ENCODE results near the gene TRANK1. TPM values are rescaled to one million over a fixed set of nuclear protein-coding genes. Genes with fewer than 3 reads are reported as not detected.

Gene TRANK1
- total and polyA plus RNA-seq, 2 experiments from 2014 or later, result 1.8 to 6.7 TPM

DNA sequence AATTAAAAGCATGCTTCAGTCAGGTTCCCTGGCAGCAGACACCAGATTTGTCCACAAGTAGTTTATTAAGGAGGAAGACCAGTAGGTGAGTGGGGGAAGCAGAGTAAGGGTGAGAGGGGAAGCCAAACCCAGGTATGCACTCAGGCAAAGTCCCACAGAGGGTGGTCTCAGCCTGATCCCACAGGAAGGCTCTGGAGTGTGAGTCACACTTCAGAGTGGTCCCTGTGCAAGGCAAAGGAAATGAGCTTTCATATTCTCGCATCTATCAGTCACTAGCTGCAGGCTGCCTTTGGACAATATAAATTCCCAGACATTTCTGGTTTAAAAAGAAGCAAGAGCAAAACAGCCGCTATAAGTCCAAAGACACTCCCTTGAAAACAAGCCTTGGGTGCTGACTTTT lies 78.5 kb downstream of the TRANK1 start:
- ATAC-seq (no peak), DNase-seq (ENCODE audit: low spot score) (peak; percentile 8)
- Mint-ChIP-seq H3K4me1 (peaks cover 13% of the 10 kb centered on the region), H3K27ac (no peak overlapping the region), H3K9me3 (no peaks in the 10 kb centered on the region), H3K4me3 (no peak overlapping the region), H3K27me3 (ENCODE audit: insufficient read depth, low read depth, poor library complexity) (no peaks in the 10 kb centered on the region), H3K36me3 (ENCODE audit: low read depth) (no peaks in the 10 kb centered on the region)
- Histone ChIP-seq H3K9me2 (ENCODE audit: insufficient read depth) (no peaks in the 10 kb centered on the region), H3K36me3 (ENCODE audit: insufficient read depth) (no peaks in the 10 kb centered on the region), H2AFZ (no peak overlapping the region), H3K27ac (ENCODE audit: low read depth) (no peak overlapping the region), H4K20me1 (replicated peaks; ENCODE audit: insufficient read depth) (no peaks in the 10 kb centered on the region), H3F3A (replicated peaks; ENCODE audit: low read depth) (no peaks in the 10 kb centered on the region), H3K4me1 (ENCODE audit: insufficient read depth) (peaks cover 11% of the 10 kb centered on the region), H3K79me2 (replicated peaks; ENCODE audit: insufficient read depth) (no peaks in the 10 kb centered on the region), H3K27me3 (ENCODE audit: insufficient read depth) (no peaks in the 10 kb centered on the region), H3K4me2 (no peak overlapping the region), H3K4me3 (no peak overlapping the region)
- TF ChIP-seq, protein P1, sequence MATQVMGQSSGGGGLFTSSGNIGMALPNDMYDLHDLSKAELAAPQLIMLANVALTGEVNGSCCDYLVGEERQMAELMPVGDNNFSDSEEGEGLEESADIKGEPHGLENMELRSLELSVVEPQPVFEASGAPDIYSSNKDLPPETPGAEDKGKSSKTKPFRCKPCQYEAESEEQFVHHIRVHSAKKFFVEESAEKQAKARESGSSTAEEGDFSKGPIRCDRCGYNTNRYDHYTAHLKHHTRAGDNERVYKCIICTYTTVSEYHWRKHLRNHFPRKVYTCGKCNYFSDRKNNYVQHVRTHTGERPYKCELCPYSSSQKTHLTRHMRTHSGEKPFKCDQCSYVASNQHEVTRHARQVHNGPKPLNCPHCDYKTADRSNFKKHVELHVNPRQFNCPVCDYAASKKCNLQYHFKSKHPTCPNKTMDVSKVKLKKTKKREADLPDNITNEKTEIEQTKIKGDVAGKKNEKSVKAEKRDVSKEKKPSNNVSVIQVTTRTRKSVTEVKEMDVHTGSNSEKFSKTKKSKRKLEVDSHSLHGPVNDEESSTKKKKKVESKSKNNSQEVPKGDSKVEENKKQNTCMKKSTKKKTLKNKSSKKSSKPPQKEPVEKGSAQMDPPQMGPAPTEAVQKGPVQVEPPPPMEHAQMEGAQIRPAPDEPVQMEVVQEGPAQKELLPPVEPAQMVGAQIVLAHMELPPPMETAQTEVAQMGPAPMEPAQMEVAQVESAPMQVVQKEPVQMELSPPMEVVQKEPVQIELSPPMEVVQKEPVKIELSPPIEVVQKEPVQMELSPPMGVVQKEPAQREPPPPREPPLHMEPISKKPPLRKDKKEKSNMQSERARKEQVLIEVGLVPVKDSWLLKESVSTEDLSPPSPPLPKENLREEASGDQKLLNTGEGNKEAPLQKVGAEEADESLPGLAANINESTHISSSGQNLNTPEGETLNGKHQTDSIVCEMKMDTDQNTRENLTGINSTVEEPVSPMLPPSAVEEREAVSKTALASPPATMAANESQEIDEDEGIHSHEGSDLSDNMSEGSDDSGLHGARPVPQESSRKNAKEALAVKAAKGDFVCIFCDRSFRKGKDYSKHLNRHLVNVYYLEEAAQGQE (IDR thresholded peaks at IDR 0.05; ENCODE audit: unreplicated experiment), result no peak
- TF ChIP-seq JUNB (IDR thresholded peaks at IDR 0.05; ENCODE audit: unreplicated experiment), result no peak
- TF ChIP-seq CREB1 (CRISPR knock-in tag; IDR thresholded peaks at IDR 0.05; ENCODE audit: low read depth), result no peak
- no peak for TF ChIP-seq STAT1 (IDR thresholded peaks at IDR 0.05; ENCODE audit: unreplicated experiment)
- TF ChIP-seq, protein P2, sequence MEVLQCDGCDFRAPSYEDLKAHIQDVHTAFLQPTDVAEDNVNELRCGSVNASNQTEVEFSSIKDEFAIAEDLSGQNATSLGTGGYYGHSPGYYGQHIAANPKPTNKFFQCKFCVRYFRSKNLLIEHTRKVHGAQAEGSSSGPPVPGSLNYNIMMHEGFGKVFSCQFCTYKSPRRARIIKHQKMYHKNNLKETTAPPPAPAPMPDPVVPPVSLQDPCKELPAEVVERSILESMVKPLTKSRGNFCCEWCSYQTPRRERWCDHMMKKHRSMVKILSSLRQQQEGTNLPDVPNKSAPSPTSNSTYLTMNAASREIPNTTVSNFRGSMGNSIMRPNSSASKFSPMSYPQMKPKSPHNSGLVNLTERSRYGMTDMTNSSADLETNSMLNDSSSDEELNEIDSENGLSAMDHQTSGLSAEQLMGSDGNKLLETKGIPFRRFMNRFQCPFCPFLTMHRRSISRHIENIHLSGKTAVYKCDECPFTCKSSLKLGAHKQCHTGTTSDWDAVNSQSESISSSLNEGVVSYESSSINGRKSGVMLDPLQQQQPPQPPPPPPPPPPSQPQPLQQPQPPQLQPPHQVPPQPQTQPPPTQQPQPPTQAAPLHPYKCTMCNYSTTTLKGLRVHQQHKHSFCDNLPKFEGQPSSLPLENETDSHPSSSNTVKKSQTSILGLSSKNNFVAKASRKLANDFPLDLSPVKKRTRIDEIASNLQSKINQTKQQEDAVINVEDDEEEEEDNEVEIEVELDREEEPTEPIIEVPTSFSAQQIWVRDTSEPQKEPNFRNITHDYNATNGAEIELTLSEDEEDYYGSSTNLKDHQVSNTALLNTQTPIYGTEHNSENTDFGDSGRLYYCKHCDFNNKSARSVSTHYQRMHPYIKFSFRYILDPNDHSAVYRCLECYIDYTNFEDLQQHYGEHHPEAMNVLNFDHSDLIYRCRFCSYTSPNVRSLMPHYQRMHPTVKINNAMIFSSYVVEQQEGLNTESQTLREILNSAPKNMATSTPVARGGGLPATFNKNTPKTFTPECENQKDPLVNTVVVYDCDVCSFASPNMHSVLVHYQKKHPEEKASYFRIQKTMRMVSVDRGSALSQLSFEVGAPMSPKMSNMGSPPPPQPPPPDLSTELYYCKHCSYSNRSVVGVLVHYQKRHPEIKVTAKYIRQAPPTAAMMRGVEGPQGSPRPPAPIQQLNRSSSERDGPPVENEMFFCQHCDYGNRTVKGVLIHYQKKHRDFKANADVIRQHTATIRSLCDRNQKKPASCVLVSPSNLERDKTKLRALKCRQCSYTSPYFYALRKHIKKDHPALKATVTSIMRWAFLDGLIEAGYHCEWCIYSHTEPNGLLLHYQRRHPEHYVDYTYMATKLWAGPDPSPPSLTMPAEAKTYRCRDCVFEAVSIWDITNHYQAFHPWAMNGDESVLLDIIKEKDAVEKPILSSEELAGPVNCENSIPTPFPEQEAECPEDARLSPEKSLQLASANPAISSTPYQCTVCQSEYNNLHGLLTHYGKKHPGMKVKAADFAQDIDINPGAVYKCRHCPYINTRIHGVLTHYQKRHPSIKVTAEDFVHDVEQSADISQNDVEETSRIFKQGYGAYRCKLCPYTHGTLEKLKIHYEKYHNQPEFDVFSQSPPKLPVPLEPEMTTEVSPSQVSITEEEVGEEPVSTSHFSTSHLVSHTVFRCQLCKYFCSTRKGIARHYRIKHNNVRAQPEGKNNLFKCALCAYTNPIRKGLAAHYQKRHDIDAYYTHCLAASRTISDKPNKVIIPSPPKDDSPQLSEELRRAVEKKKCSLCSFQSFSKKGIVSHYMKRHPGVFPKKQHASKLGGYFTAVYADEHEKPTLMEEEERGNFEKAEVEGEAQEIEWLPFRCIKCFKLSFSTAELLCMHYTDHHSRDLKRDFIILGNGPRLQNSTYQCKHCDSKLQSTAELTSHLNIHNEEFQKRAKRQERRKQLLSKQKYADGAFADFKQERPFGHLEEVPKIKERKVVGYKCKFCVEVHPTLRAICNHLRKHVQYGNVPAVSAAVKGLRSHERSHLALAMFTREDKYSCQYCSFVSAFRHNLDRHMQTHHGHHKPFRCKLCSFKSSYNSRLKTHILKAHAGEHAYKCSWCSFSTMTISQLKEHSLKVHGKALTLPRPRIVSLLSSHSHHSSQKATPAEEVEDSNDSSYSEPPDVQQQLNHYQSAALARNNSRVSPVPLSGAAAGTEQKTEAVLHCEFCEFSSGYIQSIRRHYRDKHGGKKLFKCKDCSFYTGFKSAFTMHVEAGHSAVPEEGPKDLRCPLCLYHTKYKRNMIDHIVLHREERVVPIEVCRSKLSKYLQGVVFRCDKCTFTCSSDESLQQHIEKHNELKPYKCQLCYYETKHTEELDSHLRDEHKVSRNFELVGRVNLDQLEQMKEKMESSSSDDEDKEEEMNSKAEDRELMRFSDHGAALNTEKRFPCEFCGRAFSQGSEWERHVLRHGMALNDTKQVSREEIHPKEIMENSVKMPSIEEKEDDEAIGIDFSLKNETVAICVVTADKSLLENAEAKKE (CRISPR knock-in tag; IDR thresholded peaks at IDR 0.05), result no peak
- TF ChIP-seq POLR2AphosphoS5 (IDR thresholded peaks at IDR 0.05; ENCODE audit: low read depth), result no peak
- TF ChIP-seq NANOG (IDR thresholded peaks at IDR 0.05; ENCODE audit: borderline replicate concordance), result no peak
- TF ChIP-seq EZH2phosphoT487 (IDR thresholded peaks at IDR 0.05; ENCODE audit: unreplicated experiment), result no peak
- TF ChIP-seq ZNF114 (CRISPR knock-in tag; IDR thresholded peaks at IDR 0.05), result no peak
